ENCODE measurements around the gene DPY19L3.
A peak's percentile ranks its signal among the peaks of the same experiment; 100 is the strongest.
"Not testable (repeated sequence)": the region's sequence is repeated elsewhere in the genome, so short reads cannot be mapped to it uniquely, and the experiment has no call there.

The DPY19L3 gene

GRCh38 chr19:32497391-32497790, 91.8 kb downstream of the DPY19L3 start:
- Histone ChIP-seq H3K9me3 (ENCODE audit: insufficient read depth, low read depth, low read length) (no peaks in the 10 kb centered on the region), H3K9ac (ENCODE audit: low read length) (no peak overlapping the region), H2AK5ac (ENCODE audit: low read length) (no peak overlapping the region), H3K27me3 (ENCODE audit: insufficient read depth, low read length) (no peaks in the 10 kb centered on the region), H3K36me3 (ENCODE audit: control insufficient read depth in 1 of 2, insufficient read depth in 2 of 2, low read length in 2 of 2) (no peaks in the 10 kb centered on the region), H3K4ac (ENCODE audit: low read depth, low read length) (no peak overlapping the region), H3K27ac (ENCODE audit: low read depth, low read length) (no peak overlapping the region), H2BK12ac (ENCODE audit: low read length) (no peak overlapping the region), H4K12ac (ENCODE audit: low read depth, low read length) (no peak overlapping the region), H3K23ac (ENCODE audit: low read length) (no peak overlapping the region), H3K79me2 (ENCODE audit: control insufficient read depth, insufficient read depth, low read length, poor library complexity) (no peaks in the 10 kb centered on the region), H2BK120ac (ENCODE audit: insufficient read depth, low read length, poor library complexity) (no peak overlapping the region), H4K91ac (ENCODE audit: low read depth, low read length) (no peak overlapping the region), H2AFZ (ENCODE audit: insufficient read depth, low read length, poor library complexity) (no peak overlapping the region), H3K79me1 (ENCODE audit: low read length) (no peaks in the 10 kb centered on the region), H2BK5ac (ENCODE audit: low read depth, low read length, poor library complexity) (no peak overlapping the region), H3K4me3 (ENCODE audit: low read depth, low read length) (no peak overlapping the region), H3K4me1 (ENCODE audit: control insufficient read depth in 1 of 2, insufficient read depth in 2 of 2, low read length in 2 of 2) (peaks cover 0 to 3% of the 10 kb centered on the region in 2 experiments), H3K18ac (ENCODE audit: low read length) (no peak overlapping the region), H3K14ac (ENCODE audit: low read length) (no peak overlapping the region), H4K8ac (ENCODE audit: low read depth, low read length) (no peak overlapping the region), H3K4me2 (ENCODE audit: low read length) (no peak overlapping the region)
- DNase-seq, result no peak
- WGBS (ENCODE audit: extremely low coverage, insufficient coverage, insufficient read length), result no CpG with 5 or more reads among the region's 9 CpGs

- Histone ChIP-seq H4K12ac (ENCODE audit: low read depth, low read length) (no peak overlapping the region), H3K27me3 (ENCODE audit: insufficient read depth, low read length) (no peaks in the 10 kb centered on the region), H3K27ac (ENCODE audit: low read depth, low read length) (no peak overlapping the region), H3K79me1 (ENCODE audit: low read length) (no peaks in the 10 kb centered on the region), H2BK5ac (ENCODE audit: low read depth, low read length, poor library complexity) (no peak overlapping the region), H2BK120ac (ENCODE audit: insufficient read depth, low read length, poor library complexity) (no peak overlapping the region), H3K18ac (ENCODE audit: low read length) (no peak overlapping the region), H3K9ac (ENCODE audit: low read length) (no peak overlapping the region), H2AK5ac (ENCODE audit: low read length) (no peak overlapping the region), H3K79me2 (ENCODE audit: control insufficient read depth, insufficient read depth, low read length, poor library complexity) (no peaks in the 10 kb centered on the region), H3K36me3 (ENCODE audit: control insufficient read depth in 1 of 2, insufficient read depth in 2 of 2, low read length in 2 of 2) (no peaks in the 10 kb centered on the region), H3K4me1 (ENCODE audit: control insufficient read depth in 1 of 2, insufficient read depth in 2 of 2, low read length in 2 of 2) (peaks cover 0 to 3% of the 10 kb centered on the region in 2 experiments), H2AFZ (ENCODE audit: insufficient read depth, low read length, poor library complexity) (no peak overlapping the region), H3K4me3 (ENCODE audit: low read depth, low read length) (no peak overlapping the region), H3K4ac (ENCODE audit: low read depth, low read length) (no peak overlapping the region), H4K8ac (ENCODE audit: low read depth, low read length) (no peak overlapping the region), H3K9me3 (ENCODE audit: insufficient read depth, low read depth, low read length) (no peaks in the 10 kb centered on the region), H3K14ac (ENCODE audit: low read length) (no peak overlapping the region), H3K4me2 (ENCODE audit: low read length) (no peak overlapping the region), H2BK12ac (ENCODE audit: low read length) (no peak overlapping the region), H4K91ac (ENCODE audit: low read depth, low read length) (no peak overlapping the region), H3K23ac (ENCODE audit: low read length) (no peak overlapping the region)
- WGBS (ENCODE audit: extremely low coverage, insufficient coverage, insufficient read length), result no CpG with 5 or more reads among the region's 6 CpGs
- peak in 1 of 2 donors; percentile 6 for DNase-seq
These were observed 93.2 kb downstream of the DPY19L3 start for GRCh38 chr19:32498648-32499200.

- not testable (repeated sequence) for H4K91ac ChIP-seq (ENCODE audit: low read depth, low read length); H2AK5ac ChIP-seq (ENCODE audit: low read length); H3K4me3 ChIP-seq (ENCODE audit: low read depth, low read length); H3K27ac ChIP-seq (ENCODE audit: low read depth, low read length); H3K27me3 ChIP-seq (ENCODE audit: insufficient read depth, low read length); H3K23ac ChIP-seq (ENCODE audit: low read length); H3K4me2 ChIP-seq (ENCODE audit: low read length); H2BK12ac ChIP-seq (ENCODE audit: low read length); H3K4ac ChIP-seq (ENCODE audit: low read depth, low read length); H3K4me1 ChIP-seq (ENCODE audit: control insufficient read depth in 1 of 2, insufficient read depth in 2 of 2, low read length in 2 of 2); H3K79me2 ChIP-seq (ENCODE audit: control insufficient read depth, insufficient read depth, low read length, poor library complexity); H3K18ac ChIP-seq (ENCODE audit: low read length); H2BK5ac ChIP-seq (ENCODE audit: low read depth, low read length, poor library complexity); H3K9ac ChIP-seq (ENCODE audit: low read length); H3K79me1 ChIP-seq (ENCODE audit: low read length); H4K8ac ChIP-seq (ENCODE audit: low read depth, low read length); H3K9me3 ChIP-seq (ENCODE audit: insufficient read depth, low read depth, low read length); H3K14ac ChIP-seq (ENCODE audit: low read length); H3K36me3 ChIP-seq (ENCODE audit: control insufficient read depth in 1 of 2, insufficient read depth in 2 of 2, low read length in 2 of 2); H2AFZ ChIP-seq (ENCODE audit: insufficient read depth, low read length, poor library complexity); H2BK120ac ChIP-seq (ENCODE audit: insufficient read depth, low read length, poor library complexity); DNase-seq; H4K12ac ChIP-seq (ENCODE audit: low read depth, low read length)
- no CpG with 5 or more reads among the region's 4 CpGs for WGBS (ENCODE audit: extremely low coverage, insufficient coverage, insufficient read length)
These were observed 106.9 kb downstream of the DPY19L3 start for GRCh38 chr19:32512498-32512897.

GRCh38 chr19:32519023-32519422, 113.5 kb downstream of the DPY19L3 start:
- Histone ChIP-seq H4K8ac (ENCODE audit: low read depth, low read length) (no peak overlapping the region), H3K4me1 (ENCODE audit: control insufficient read depth in 1 of 2, insufficient read depth in 2 of 2, low read length in 2 of 2) (no peaks in the 10 kb centered on the region), H3K9ac (ENCODE audit: low read length) (no peak overlapping the region), H3K36me3 (ENCODE audit: control insufficient read depth in 1 of 2, insufficient read depth in 2 of 2, low read length in 2 of 2) (no peaks in the 10 kb centered on the region), H2AFZ (ENCODE audit: insufficient read depth, low read length, poor library complexity) (no peak overlapping the region), H2BK12ac (ENCODE audit: low read length) (no peak overlapping the region), H2BK120ac (ENCODE audit: insufficient read depth, low read length, poor library complexity) (no peak overlapping the region), H3K4me3 (ENCODE audit: low read depth, low read length) (no peak overlapping the region), H3K27me3 (ENCODE audit: insufficient read depth, low read length) (no peaks in the 10 kb centered on the region), H3K4ac (ENCODE audit: low read depth, low read length) (no peak overlapping the region), H3K18ac (ENCODE audit: low read length) (no peak overlapping the region), H3K79me2 (ENCODE audit: control insufficient read depth, insufficient read depth, low read length, poor library complexity) (no peaks in the 10 kb centered on the region), H4K12ac (ENCODE audit: low read depth, low read length) (no peak overlapping the region), H3K14ac (ENCODE audit: low read length) (no peak overlapping the region), H3K27ac (ENCODE audit: low read depth, low read length) (no peak overlapping the region), H2AK5ac (ENCODE audit: low read length) (no peak overlapping the region), H4K91ac (ENCODE audit: low read depth, low read length) (no peak overlapping the region), H3K23ac (ENCODE audit: low read length) (no peak overlapping the region), H2BK5ac (ENCODE audit: low read depth, low read length, poor library complexity) (no peak overlapping the region), H3K9me3 (ENCODE audit: insufficient read depth, low read depth, low read length) (no peaks in the 10 kb centered on the region), H3K79me1 (ENCODE audit: low read length) (no peaks in the 10 kb centered on the region), H3K4me2 (ENCODE audit: low read length) (no peak overlapping the region)
- WGBS (ENCODE audit: extremely low coverage, insufficient coverage, insufficient read length), result no CpG with 5 or more reads among the region's 1 CpG
- DNase-seq, result no peak

Measured in trophoblast cell (in vitro differentiated cells and primary cell).